ENCODE results near the gene CEPT1. TPM values are rescaled to one million over a fixed set of nuclear protein-coding genes. Genes with fewer than 3 reads are reported as not detected.

The CEPT1 gene
- total and polyA plus RNA-seq, 2 donors (not counting 3 experiments of a cell fraction or from before 2014, with no cell fraction given): 13.6 to 29.1 TPM

DNA sequence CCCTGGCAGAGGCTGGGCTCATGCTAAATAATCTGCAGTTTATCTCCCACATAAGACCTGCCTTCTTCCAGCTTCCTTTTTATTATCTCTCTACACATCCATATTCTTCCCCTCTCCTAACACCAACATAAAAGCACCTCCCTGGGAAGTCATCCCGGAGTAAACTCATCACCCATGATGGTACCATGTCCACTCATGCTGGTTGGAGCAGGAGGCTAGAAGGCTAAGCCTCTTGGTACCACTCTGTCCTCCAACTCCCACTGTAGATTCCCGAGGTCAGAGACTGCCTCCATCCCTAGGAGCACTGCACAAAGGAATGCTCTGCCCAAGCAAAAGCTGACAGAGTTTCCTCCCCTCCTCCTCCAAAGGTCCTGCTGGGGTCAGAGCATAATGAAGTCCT, 56.2 kb downstream of the CEPT1 start:
- dilution Hi-C loops (cut with MboI; ENCODE audit: extremely low pct_ligation_motif_present, low sequenced_read_pairs) (no loop called here), intact Hi-C loops (cut with micrococcal nuclease) (no loop called here)
- CTCF ChIA-PET: interaction anchor here (0.7 to 0.8 kb wide), 2 partner anchors 30 to 204 kb away, joined by 3 read pairs; no protein-coding TSS in a partner anchor
- Histone ChIP-seq H3K36me3 (ENCODE audit: control insufficient read depth in 2 of 2, extremely low read depth in 1 of 2, insufficient read depth in 2 of 2, low read length in 2 of 2) (no peaks in the 10 kb centered on the region), H4K20me1 (replicated peaks; ENCODE audit: control insufficient read depth, extremely low read depth, insufficient read depth, low read length) (no peaks in the 10 kb centered on the region), H3K4me3 (replicated peaks in 1 of 3; ENCODE audit: insufficient read depth in 1 of 3, low read depth in 1 of 3, low read length in 3 of 3) (no peak overlapping the region), H3K4me1 (ENCODE audit: control insufficient read depth, extremely low read depth, insufficient read depth, low read length) (no peaks in the 10 kb centered on the region), H3K27ac (ENCODE audit: insufficient read depth, low read depth, low read length) (no peak overlapping the region), H3K27me3 (ENCODE audit: control insufficient read depth in 2 of 2, insufficient read depth in 2 of 2, low read length in 2 of 2) (peaks cover 5 to 6% of the 10 kb centered on the region in 2 experiments), H3K79me2 (ENCODE audit: control insufficient read depth, insufficient read depth, low read length) (no peaks in the 10 kb centered on the region), H3K9ac (replicated peaks; ENCODE audit: extremely low read depth, insufficient read depth, low read length) (no peak overlapping the region), H3K9me1 (replicated peaks; ENCODE audit: control insufficient read depth, extremely low read depth, insufficient read depth, low read length) (no peaks in the 10 kb centered on the region), H2AFZ (ENCODE audit: low read depth, low read length) (no peak overlapping the region), H3K9me3 (replicated peaks; ENCODE audit: control insufficient read depth, insufficient read depth, low read length) (no peaks in the 10 kb centered on the region), H3K4me2 (ENCODE audit: insufficient read depth, low read length) (no peak overlapping the region)
- FAIRE-seq (no peak), DNase-seq (ENCODE audit: low read depth, low spot score) (no peak)
- TF ChIP-seq GATA2 (IDR thresholded peaks at IDR 0.05; ENCODE audit: insufficient read depth, insufficient read length, low read depth, low read length): no peak
- TF ChIP-seq, protein P1, sequence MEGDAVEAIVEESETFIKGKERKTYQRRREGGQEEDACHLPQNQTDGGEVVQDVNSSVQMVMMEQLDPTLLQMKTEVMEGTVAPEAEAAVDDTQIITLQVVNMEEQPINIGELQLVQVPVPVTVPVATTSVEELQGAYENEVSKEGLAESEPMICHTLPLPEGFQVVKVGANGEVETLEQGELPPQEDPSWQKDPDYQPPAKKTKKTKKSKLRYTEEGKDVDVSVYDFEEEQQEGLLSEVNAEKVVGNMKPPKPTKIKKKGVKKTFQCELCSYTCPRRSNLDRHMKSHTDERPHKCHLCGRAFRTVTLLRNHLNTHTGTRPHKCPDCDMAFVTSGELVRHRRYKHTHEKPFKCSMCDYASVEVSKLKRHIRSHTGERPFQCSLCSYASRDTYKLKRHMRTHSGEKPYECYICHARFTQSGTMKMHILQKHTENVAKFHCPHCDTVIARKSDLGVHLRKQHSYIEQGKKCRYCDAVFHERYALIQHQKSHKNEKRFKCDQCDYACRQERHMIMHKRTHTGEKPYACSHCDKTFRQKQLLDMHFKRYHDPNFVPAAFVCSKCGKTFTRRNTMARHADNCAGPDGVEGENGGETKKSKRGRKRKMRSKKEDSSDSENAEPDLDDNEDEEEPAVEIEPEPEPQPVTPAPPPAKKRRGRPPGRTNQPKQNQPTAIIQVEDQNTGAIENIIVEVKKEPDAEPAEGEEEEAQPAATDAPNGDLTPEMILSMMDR (IDR thresholded peaks at IDR 0.05; ENCODE audit: extremely low read depth in 1 of 2, insufficient read depth in 1 of 2, low read depth in 1 of 2, low read length in 2 of 2): no peak
- TF ChIP-seq JUN (IDR thresholded peaks at IDR 0.05; ENCODE audit: borderline replicate concordance, insufficient read depth, insufficient read length, low read depth): no peak
- TF ChIP-seq EZH2 (IDR thresholded peaks at IDR 0.05; ENCODE audit: borderline replicate concordance, low read depth, low read length, severe bottlenecking): no peak
- no peak for TF ChIP-seq POLR2AphosphoS5 (IDR thresholded peaks at IDR 0.05; ENCODE audit: insufficient read depth, low read depth, low read length)
- TF ChIP-seq MYC (IDR thresholded peaks at IDR 0.05; ENCODE audit: low read depth, low read length): no peak
- no peak for TF ChIP-seq POLR2A (IDR thresholded peaks at IDR 0.05; ENCODE audit: low read depth, low read length)
- TF ChIP-seq, protein P2, sequence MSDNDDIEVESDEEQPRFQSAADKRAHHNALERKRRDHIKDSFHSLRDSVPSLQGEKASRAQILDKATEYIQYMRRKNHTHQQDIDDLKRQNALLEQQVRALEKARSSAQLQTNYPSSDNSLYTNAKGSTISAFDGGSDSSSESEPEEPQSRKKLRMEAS (IDR thresholded peaks at IDR 0.05; ENCODE audit: insufficient read depth, insufficient read length): no peak
- TF ChIP-seq FOS (IDR thresholded peaks at IDR 0.05; ENCODE audit: borderline replicate concordance, insufficient read depth, low read length): no peak
- BruUV-seq (replicated peaks): no TSS peak
- POLR2A ChIA-PET: interaction anchor here (0.6 kb wide), 1 partner anchor 451 kb away, joined by 5 read pairs; no protein-coding TSS in a partner anchor

All from endothelial cell of umbilical vein (primary cell).